IMR-90 (cell line): ENCODE data around the gene COQ8A. TPM values are rescaled to one million over a fixed set of nuclear protein-coding genes. Genes with fewer than 3 reads are reported as not detected.

ENCODE experiments used
- ATAC-seq: fragments of 200-7000 bp; cut with Tn5 transposase; 2 replicates; pipeline ENCODE4 v1.9.1; 2020; ENCODE audit warnings: low read depth, mild to moderate bottlenecking, moderate library complexity
- BruUV-seq: library from RNA; stranded (reverse); fragments of 400-500 nt; replicated peaks from 2 replicates; lab custom pipeline; 2021; lab: Mats Ljungman, UMichigan
- CTCF ChIA-PET: fragments of 300-600 bp; formaldehyde crosslinking; extraction: SDS; loops from one replicate; lab custom pipeline; 2021; ENCODE audit warnings: antibody characterized with exemption; lab: Yijun Ruan, JAX
- POLR2A ChIA-PET: fragments of 300-600 bp; sonication (Branson Sonifier 250); formaldehyde crosslinking; loops from one replicate; lab custom pipeline; 2022; ENCODE audit warnings: antibody characterized with exemption; ENCODE audit not compliant: unreplicated experiment; lab: Charles Lee
- DNase-seq: peaks from one replicate; pipeline ENCODE4 v3.0.0; 2013
- H2AFZ ChIP-seq: replicated peaks from 2 replicates; pipeline ENCODE3; 2013; ENCODE audit warnings: low read length, mild to moderate bottlenecking; ENCODE audit not compliant: poor library complexity
- H2AK5ac ChIP-seq: 2 replicates; pipeline ENCODE4 v1.6.1; 2013; ENCODE audit warnings: low read depth, low read length, inconsistent platforms
- H2AK9ac ChIP-seq: replicated peaks from 2 replicates; pipeline ENCODE3; 2013; ENCODE audit warnings: mild to moderate bottlenecking, low read depth, low read length, moderate library complexity; ENCODE audit not compliant: poor library complexity
- H2BK120ac ChIP-seq: 2 replicates; pipeline ENCODE4 v1.6.1; 2013; ENCODE audit warnings: low read depth, low read length, inconsistent platforms
- H2BK15ac ChIP-seq: 3 replicates; pipeline ENCODE4 v1.6.1; 2013; ENCODE audit warnings: low read depth, low read length, inconsistent platforms
- H2BK20ac ChIP-seq: 2 replicates; pipeline ENCODE4 v1.6.1; 2013; ENCODE audit warnings: low read depth, mild to moderate bottlenecking, inconsistent platforms, low read length, moderate library complexity
- H2BK5ac ChIP-seq: 2 replicates; pipeline ENCODE4 v1.6.1; 2013; ENCODE audit warnings: mild to moderate bottlenecking, low read depth, low read length, inconsistent platforms; ENCODE audit not compliant: poor library complexity, severe bottlenecking
- H3K14ac ChIP-seq: replicated peaks from 2 replicates; pipeline ENCODE4 v1.6.1; 2013; ENCODE audit warnings: low read depth, low read length, inconsistent platforms
- H3K18ac ChIP-seq: 2 replicates; pipeline ENCODE4 v1.6.1; 2013; ENCODE audit warnings: low read depth, low read length, control low read depth
- H3K23ac ChIP-seq: 2 replicates; pipeline ENCODE4 v1.6.1; 2013; ENCODE audit warnings: low read depth, low read length, inconsistent platforms
- H3K27ac ChIP-seq: 2 replicates; pipeline ENCODE4 v1.5.1; 2013; ENCODE audit warnings: mild to moderate bottlenecking, control low read depth, low read length; ENCODE audit not compliant: insufficient read depth
- H3K27me3 ChIP-seq: 2 replicates; pipeline ENCODE4 v1.6.1; 2013; ENCODE audit warnings: low read length; ENCODE audit not compliant: control insufficient read depth, insufficient read depth
- H3K36me3 ChIP-seq: 2 replicates; pipeline ENCODE4 v1.6.1; 2013; ENCODE audit warnings: low read length, mixed read lengths; ENCODE audit not compliant: control insufficient read depth, insufficient read depth
- H3K4ac ChIP-seq: 2 replicates; pipeline ENCODE4 v1.6.1; 2013; ENCODE audit warnings: low read depth, low read length, inconsistent platforms
- H3K4me1 ChIP-seq: 2 replicates; pipeline ENCODE4 v1.6.1; 2013; ENCODE audit warnings: low read length, mixed read lengths; ENCODE audit not compliant: control insufficient read depth, insufficient read depth
- H3K4me2 ChIP-seq: 2 replicates; pipeline ENCODE4 v1.6.1; 2013; ENCODE audit warnings: low read depth, mild to moderate bottlenecking, control low read depth, low read length, moderate library complexity
- H3K4me3 ChIP-seq: 2 replicates; pipeline ENCODE4 v1.5.1; 2013; ENCODE audit warnings: low read depth, mild to moderate bottlenecking, control low read depth, low read length, moderate library complexity; ENCODE audit not compliant: insufficient read depth
- H3K56ac ChIP-seq: 2 replicates; pipeline ENCODE4 v1.6.1; 2013; ENCODE audit warnings: low read length, inconsistent platforms; ENCODE audit not compliant: insufficient read depth; ENCODE audit errors: extremely low read depth
- H3K79me1 ChIP-seq, 2 experiments: 2 replicates each; pipeline ENCODE4 v1.6.1; 2013; ENCODE audit warnings: low read length in 2 of 2, inconsistent platforms in 1 of 2, low read depth in 1 of 2
- H3K9ac ChIP-seq: 2 replicates; pipeline ENCODE4 v1.6.1; 2013; ENCODE audit warnings: low read depth, low read length, control low read depth
- H3K9me1 ChIP-seq: 2 replicates; pipeline ENCODE4 v1.6.1; 2013; ENCODE audit warnings: low read length, inconsistent platforms; ENCODE audit not compliant: insufficient read depth
- H3K9me3 ChIP-seq: 2 replicates; pipeline ENCODE4 v1.6.1; 2013; ENCODE audit warnings: low read length; ENCODE audit not compliant: control insufficient read depth, insufficient read depth
- H4K20me1 ChIP-seq: 2 replicates; pipeline ENCODE4 v1.6.1; 2013; ENCODE audit warnings: low read length, inconsistent platforms; ENCODE audit not compliant: insufficient read depth
- H4K5ac ChIP-seq: 2 replicates; pipeline ENCODE4 v1.6.1; 2013; ENCODE audit warnings: mild to moderate bottlenecking, low read depth, low read length, control low read depth
- H4K8ac ChIP-seq, 2 experiments: 2 replicates each; pipeline ENCODE4 v1.6.1; 2013; ENCODE audit warnings: low read depth in 2 of 2, low read length in 2 of 2, control low read depth in 1 of 2, inconsistent platforms in 1 of 2
- H4K91ac ChIP-seq: 2 replicates; pipeline ENCODE4 v1.6.1; 2013; ENCODE audit warnings: low read depth, low read length, inconsistent platforms; ENCODE audit not compliant: insufficient read depth
- BHLHE40 ChIP-seq: fragments of 150-350 bp; IDR thresholded peaks from 2 replicates; pipeline ENCODE4 v1.6.1; 2016; ENCODE audit warnings: mild to moderate bottlenecking, low read depth, low read length
- CEBPB ChIP-seq: IDR thresholded peaks from 2 replicates; pipeline ENCODE4 v1.6.1; 2012; ENCODE audit warnings: low read depth, low read length, improper control_type of control experiment
- CHD1 ChIP-seq: IDR thresholded peaks from 2 replicates; pipeline ENCODE4 v1.6.1; 2012; ENCODE audit warnings: low read depth, low read length, improper control_type of control experiment
- FOS ChIP-seq: fragments of 150-350 bp; IDR thresholded peaks from 2 replicates; pipeline ENCODE4 v1.6.1; 2016; ENCODE audit warnings: low read depth, low read length
- MAFK ChIP-seq: IDR thresholded peaks from 2 replicates; pipeline ENCODE4 v1.6.1; 2012; ENCODE audit warnings: low read depth, low read length, improper control_type of control experiment
- MAZ ChIP-seq: IDR thresholded peaks from 2 replicates; pipeline ENCODE4 v1.6.1; 2012; ENCODE audit warnings: low read depth, mild to moderate bottlenecking, low read length, improper control_type of control experiment, moderate library complexity, borderline replicate concordance
- MXI1 ChIP-seq: IDR thresholded peaks from 2 replicates; pipeline ENCODE4 v1.6.1; 2012; ENCODE audit warnings: low read depth, mild to moderate bottlenecking, low read length, moderate library complexity, borderline replicate concordance
- NFE2L2 ChIP-seq: fragments of 150-350 bp; IDR thresholded peaks from 2 replicates; pipeline ENCODE4 v1.6.1; 2016; ENCODE audit warnings: low read depth, mild to moderate bottlenecking, low read length
- POLR2A ChIP-seq: IDR thresholded peaks from 2 replicates; pipeline ENCODE4 v1.6.1; 2012; ENCODE audit warnings: mild to moderate bottlenecking, low read depth, low read length
- RAD21 ChIP-seq: IDR thresholded peaks from 2 replicates; pipeline ENCODE4 v1.6.1; 2012; ENCODE audit warnings: low read length, improper control_type of control experiment
- RCOR1 ChIP-seq: IDR thresholded peaks from 2 replicates; pipeline ENCODE4 v1.6.1; 2012; ENCODE audit warnings: mild to moderate bottlenecking, low read length, improper control_type of control experiment; ENCODE audit not compliant: insufficient replicate concordance
- RFX5 ChIP-seq: IDR thresholded peaks from 2 replicates; pipeline ENCODE4 v1.8.0; 2012; ENCODE audit warnings: low read depth, mild to moderate bottlenecking, low read length, moderate library complexity
- SMC3 ChIP-seq: fragments of 150-350 bp; IDR thresholded peaks from 2 replicates; pipeline ENCODE4 v1.6.1; 2016; ENCODE audit warnings: low read depth, mild to moderate bottlenecking, antibody characterized with exemption, low read length, moderate library complexity
- WGBS, 2 experiments: methylation state at CpG; one replicate each; pipeline versions ENCODE4 v1.1.5 to v1.1.7; 2013; ENCODE audit warnings: missing lambda C conversion rate in 2 of 2; ENCODE audit not compliant: insufficient read length in 1 of 2; ENCODE audit errors: extremely low coverage in 2 of 2; 5-methylcytosine and 5-hydroxymethylcytosine counted together
- dilution Hi-C: fragments of 300-500 bp; cut with HindIII; formaldehyde crosslinking; loops from one replicate; pipeline ENCODE4 v1.14.3; 2018; ENCODE audit warnings: low sequenced_read_pairs; ENCODE audit not compliant: unreplicated experiment
- in situ Hi-C: fragments of 300-500 bp; cut with MboI; formaldehyde crosslinking; loops from 3 replicates; pipeline ENCODE4 v1.14.3; 2019; ENCODE audit warnings: low sequenced_read_pairs, inconsistent platforms, mixed read lengths
- intact Hi-C: fragments of 100-400 bp; cut with micrococcal nuclease; formaldehyde crosslinking; loops from 2 replicates; pipeline ENCODE4 v1.10.0; 2022
- polyA plus RNA-seq, 3 experiments: library from polyadenylated mRNA; depleted of rRNA; stranded (reverse); fragments of >200 nt; gene quantifications; 2 replicates each; pipeline ENCODE4 v1.2.3, GENCODE V29; 2012; ENCODE audit warnings: low replicate concordance in 1 of 3
- total RNA-seq: library from RNA; depleted of rRNA; stranded (reverse); fragments of >200 nt; gene quantifications from 2 replicates; pipeline ENCODE4 v1.2.3, GENCODE V29; 2012
- TF ChIP-seq, protein P1 (sequence below): conservative IDR thresholded peaks from 2 replicates; pipeline ENCODE4 v1.5.1; 2012; ENCODE audit warnings: mild to moderate bottlenecking, low read depth, low read length, improper control_type of control experiment
- TF ChIP-seq, protein P2 (sequence below): fragments of 150-350 bp; IDR thresholded peaks from 2 replicates; pipeline ENCODE4 v1.6.1; 2016; ENCODE audit warnings: low read depth, mild to moderate bottlenecking, low read length, moderate library complexity, borderline replicate concordance
- TF ChIP-seq, protein P3 (sequence below): fragments of 150-350 bp; IDR thresholded peaks from 2 replicates; pipeline ENCODE4 v1.6.1; 2017; ENCODE audit warnings: mild to moderate bottlenecking, antibody characterized with exemption, low read length, low read depth

COQ8A gene
- total and polyA plus RNA-seq, 2 of the 4 experiments (the other 2 are of a cell fraction), result 3.8 to 6.1 TPM

DNA sequence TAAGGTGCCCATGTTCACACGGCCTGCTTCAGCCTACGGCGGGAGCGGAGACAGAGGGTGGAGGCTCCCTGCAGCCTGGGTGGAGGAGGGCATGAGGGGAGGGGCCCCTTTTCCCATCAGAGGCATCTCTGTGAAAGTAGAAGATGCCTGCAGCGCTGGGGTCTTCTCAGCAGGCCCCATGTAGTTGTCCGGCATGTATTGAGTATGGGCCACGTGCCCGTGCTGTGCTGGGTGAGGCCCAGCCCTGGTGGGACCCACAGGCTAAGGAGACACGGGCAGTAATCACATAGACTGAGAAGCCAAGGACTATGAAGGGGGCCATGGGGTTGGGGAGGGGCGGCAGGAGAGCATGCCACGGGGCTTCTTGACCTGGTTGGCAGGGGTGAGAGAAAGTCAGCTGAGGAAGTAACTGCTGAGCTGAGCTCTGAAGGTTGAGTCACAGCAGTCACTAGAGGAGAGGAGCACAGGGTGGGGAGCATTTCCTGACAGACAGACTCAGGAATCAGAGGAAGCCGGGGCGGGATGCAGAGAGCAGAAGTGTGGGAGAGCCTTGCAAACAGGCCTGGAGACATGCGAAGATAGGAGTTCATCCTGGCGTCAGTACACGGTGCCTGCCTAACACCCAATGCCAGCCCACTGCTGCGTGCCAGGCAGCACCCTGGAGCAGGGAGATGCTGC is 48.1 kb upstream of the COQ8A start:
- dilution Hi-C loops, result no loop called here
- intact Hi-C loops, result no loop called here
- Histone ChIP-seq H3K27ac (no peak overlapping the region), H3K4ac (no peak overlapping the region), H3K9me3 (no peaks in the 10 kb centered on the region), H3K36me3 (peaks cover 15% of the 10 kb centered on the region), H3K9me1 (peaks cover 12% of the 10 kb centered on the region; the same call in 1 of the 2 replicates), H2BK20ac (no peak overlapping the region), H2BK15ac (no peak overlapping the region), H3K4me3 (no peak overlapping the region), H4K91ac (no peak overlapping the region), H3K23ac (no peak overlapping the region), H2AK9ac (no peak overlapping the region), H3K4me2 (no peak overlapping the region), H3K14ac (no peak overlapping the region), H2AFZ (peak overlapping the region; percentile 8), H3K27me3 (no peaks in the 10 kb centered on the region), H2AK5ac (no peak overlapping the region), H3K9ac (no peak overlapping the region), H4K20me1 (no peaks in the 10 kb centered on the region), H3K4me1 (no peaks in the 10 kb centered on the region), H3K79me1 (no peaks in the 10 kb centered on the region), H3K18ac (no peak overlapping the region), H2BK5ac (no peak overlapping the region), H4K5ac (no peak overlapping the region), H4K8ac (no peak overlapping the region), H3K56ac (no peak overlapping the region), H2BK120ac (no peak overlapping the region)
- TF ChIP-seq BHLHE40, result no peak
- TF ChIP-seq NFE2L2, result no peak
- no peak for TF ChIP-seq RAD21
- no peak for TF ChIP-seq POLR2A
- TF ChIP-seq, protein P1, sequence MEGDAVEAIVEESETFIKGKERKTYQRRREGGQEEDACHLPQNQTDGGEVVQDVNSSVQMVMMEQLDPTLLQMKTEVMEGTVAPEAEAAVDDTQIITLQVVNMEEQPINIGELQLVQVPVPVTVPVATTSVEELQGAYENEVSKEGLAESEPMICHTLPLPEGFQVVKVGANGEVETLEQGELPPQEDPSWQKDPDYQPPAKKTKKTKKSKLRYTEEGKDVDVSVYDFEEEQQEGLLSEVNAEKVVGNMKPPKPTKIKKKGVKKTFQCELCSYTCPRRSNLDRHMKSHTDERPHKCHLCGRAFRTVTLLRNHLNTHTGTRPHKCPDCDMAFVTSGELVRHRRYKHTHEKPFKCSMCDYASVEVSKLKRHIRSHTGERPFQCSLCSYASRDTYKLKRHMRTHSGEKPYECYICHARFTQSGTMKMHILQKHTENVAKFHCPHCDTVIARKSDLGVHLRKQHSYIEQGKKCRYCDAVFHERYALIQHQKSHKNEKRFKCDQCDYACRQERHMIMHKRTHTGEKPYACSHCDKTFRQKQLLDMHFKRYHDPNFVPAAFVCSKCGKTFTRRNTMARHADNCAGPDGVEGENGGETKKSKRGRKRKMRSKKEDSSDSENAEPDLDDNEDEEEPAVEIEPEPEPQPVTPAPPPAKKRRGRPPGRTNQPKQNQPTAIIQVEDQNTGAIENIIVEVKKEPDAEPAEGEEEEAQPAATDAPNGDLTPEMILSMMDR, result no peak
- no peak for TF ChIP-seq RCOR1
- no peak for TF ChIP-seq RFX5
- TF ChIP-seq CEBPB, result no peak
- TF ChIP-seq, protein P2, sequence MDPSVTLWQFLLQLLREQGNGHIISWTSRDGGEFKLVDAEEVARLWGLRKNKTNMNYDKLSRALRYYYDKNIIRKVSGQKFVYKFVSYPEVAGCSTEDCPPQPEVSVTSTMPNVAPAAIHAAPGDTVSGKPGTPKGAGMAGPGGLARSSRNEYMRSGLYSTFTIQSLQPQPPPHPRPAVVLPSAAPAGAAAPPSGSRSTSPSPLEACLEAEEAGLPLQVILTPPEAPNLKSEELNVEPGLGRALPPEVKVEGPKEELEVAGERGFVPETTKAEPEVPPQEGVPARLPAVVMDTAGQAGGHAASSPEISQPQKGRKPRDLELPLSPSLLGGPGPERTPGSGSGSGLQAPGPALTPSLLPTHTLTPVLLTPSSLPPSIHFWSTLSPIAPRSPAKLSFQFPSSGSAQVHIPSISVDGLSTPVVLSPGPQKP, result no peak
- TF ChIP-seq, protein P3, sequence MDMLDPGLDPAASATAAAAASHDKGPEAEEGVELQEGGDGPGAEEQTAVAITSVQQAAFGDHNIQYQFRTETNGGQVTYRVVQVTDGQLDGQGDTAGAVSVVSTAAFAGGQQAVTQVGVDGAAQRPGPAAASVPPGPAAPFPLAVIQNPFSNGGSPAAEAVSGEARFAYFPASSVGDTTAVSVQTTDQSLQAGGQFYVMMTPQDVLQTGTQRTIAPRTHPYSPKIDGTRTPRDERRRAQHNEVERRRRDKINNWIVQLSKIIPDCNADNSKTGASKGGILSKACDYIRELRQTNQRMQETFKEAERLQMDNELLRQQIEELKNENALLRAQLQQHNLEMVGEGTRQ, result no peak
- no peak for TF ChIP-seq FOS
- TF ChIP-seq MXI1, result no peak
- no peak for TF ChIP-seq MAFK
- no peak for TF ChIP-seq MAZ
- no peak for TF ChIP-seq SMC3
- TF ChIP-seq CHD1, result no peak
- DNase-seq (peak; percentile 52), ATAC-seq (peak; percentile 70)
- WGBS, 2 experiments, result 82% methylated on average over 12 of the region's 17 CpGs; no CpG with 5 or more reads in 1 of the 2 experiments
- ChIA-PET CTCF (no interaction called here), POLR2A (no interaction called here)
- in situ Hi-C loops, result no loop called here
- BruUV-seq, result no TSS peak
